GM20000 (cell line): Measurements from ENCODE around the gene PPL.
"Not testable (repeated sequence)": the region's sequence is repeated elsewhere in the genome, so short reads cannot be mapped to it uniquely, and the experiment has no call there.

Experiments used
- DNase-seq: peaks from one replicate; pipeline ENCODE4 v3.0.0; 2012; ENCODE audit warnings: low spot score
- CTCF ChIP-seq: IDR thresholded peaks from 2 replicates; pipeline ENCODE4 v1.5.1; 2012; ENCODE audit warnings: mild to moderate bottlenecking, control low read depth; ENCODE audit errors: extremely low read depth, missing control alignments

The PPL gene

GRCh38 chr16:4968879-4969483 lies 32.0 kb upstream of the PPL start:
- no peak for TF ChIP-seq CTCF
- no peak for DNase-seq

- not testable (repeated sequence) for DNase-seq
Observed at GRCh38 chr16:4968278-4968677, 31.3 kb upstream of the PPL start.

DNA sequence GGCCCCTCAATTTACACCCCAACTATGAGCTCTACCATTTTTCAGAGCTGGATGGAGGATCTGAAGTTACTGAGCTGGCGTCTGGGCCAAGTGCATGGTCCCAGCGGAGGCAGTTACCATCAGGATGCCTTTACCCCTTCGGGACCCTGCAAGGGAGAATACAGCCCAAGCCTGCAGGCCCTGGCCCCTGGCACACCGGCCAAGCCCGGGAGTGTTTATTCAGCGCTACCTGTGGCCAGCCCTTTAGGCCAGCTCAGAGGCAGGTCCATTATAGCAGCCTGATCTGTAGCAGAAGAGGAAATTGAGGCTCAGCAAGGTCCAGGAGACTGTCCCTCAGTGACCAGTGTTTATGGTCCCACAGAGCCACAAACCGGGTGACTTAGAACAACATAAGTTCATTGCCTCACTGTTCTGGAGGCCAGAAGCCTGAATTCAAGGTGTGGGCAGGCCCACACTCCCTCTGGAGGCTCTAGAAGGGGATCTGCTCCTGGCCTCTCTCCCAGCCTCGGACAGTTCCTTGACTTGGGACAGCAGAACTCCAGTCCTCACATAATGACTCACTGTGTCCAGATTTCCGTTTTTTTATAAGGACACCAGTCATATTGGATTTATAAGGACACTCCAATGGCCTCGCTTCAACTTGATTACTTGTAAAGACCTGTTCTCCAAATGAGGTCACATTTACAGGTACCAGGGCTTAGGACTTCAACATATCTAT lies 29.9 kb upstream of the PPL start:
- no peak for DNase-seq
- TF ChIP-seq CTCF = no peak

- not testable (repeated sequence) for DNase-seq
Observed at GRCh38 chr16:4963527-4963926, 26.6 kb upstream of the PPL start.

DNA sequence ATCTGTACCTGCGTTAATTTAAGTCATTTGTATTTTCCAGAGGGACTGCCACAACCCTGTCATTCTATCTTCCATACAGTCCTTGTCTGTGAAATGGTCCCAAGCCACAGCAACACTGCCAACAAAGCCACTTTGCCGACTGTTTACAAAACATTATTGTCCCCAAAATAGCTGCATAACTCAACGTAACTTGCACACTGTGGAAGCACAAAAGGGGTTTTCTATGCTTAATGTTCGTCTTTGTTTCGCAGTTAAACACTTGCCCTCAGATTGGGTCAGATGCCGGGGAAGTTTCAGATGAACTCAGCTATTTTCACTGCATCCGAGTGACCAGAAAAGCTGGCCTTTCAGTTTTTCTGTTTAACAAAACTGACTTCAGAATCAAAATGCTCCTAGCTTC lies 25.8 kb upstream of the PPL start:
- TF ChIP-seq CTCF = no peak
- no peak for DNase-seq

DNA sequence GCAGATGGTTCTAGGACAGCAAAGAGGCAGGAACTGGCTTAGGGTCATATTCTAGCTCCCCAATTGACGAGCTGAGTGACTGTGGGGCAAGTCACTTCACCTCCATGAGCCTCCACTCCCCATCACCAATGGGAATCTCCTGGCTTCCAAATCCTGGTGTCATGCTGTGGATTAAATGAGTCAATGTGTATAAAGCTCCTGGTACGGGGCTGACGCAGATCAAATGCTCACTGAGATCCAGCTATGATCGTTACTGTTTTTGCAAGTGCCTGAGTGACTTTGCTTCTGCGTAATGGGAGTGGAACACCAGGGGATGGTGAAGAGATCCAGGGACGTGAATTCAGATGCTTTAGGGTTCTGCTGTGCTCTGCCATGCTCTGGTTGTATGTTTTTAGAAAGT lies 23.6 kb upstream of the PPL start:
- no peak for DNase-seq
- no peak for TF ChIP-seq CTCF

- no peak for TF ChIP-seq CTCF
Observed at GRCh38 chr16:4958510-4959438, 21.8 kb upstream of the PPL start.

More at GRCh38 chr16:4958510-4959438, 21.8 kb upstream of the PPL start:
- DNase-seq = no peak
